Panc1 (cell line): ENCODE results near the gene PATE2. TPM values are rescaled to one million over a fixed set of nuclear protein-coding genes. Genes with fewer than 3 reads are reported as not detected.

Experiments used
- ATAC-seq: fragments of 200-7000 bp; cut with Tn5 transposase; 2 replicates; pipeline ENCODE4 v1.9.1; 2020; ENCODE audit warnings: mild to moderate bottlenecking, moderate library complexity
- BruUV-seq: library from RNA; stranded (reverse); fragments of 400-500 nt; replicated peaks from 2 replicates; lab custom pipeline; 2021; lab: Mats Ljungman, UMichigan
- CTCF ChIA-PET: fragments of 300-600 bp; sonication (Branson Sonifier 250); formaldehyde crosslinking; loops from one replicate; lab custom pipeline; 2022; ENCODE audit warnings: antibody characterized with exemption; lab: Charles Lee
- POLR2A ChIA-PET: fragments of 300-600 bp; sonication (Branson Sonifier 250); formaldehyde crosslinking; loops from one replicate; lab custom pipeline; 2022; ENCODE audit warnings: antibody characterized with exemption; lab: Charles Lee
- DNase-seq: peaks from one replicate; pipeline ENCODE4 v3.0.0-alpha.2; 2010; ENCODE audit warnings: low read depth, low spot score
- H3K27ac ChIP-seq: 2 replicates; pipeline ENCODE4 v1.5.1; 2011; ENCODE audit warnings: mild to moderate bottlenecking, low read length, inconsistent platforms
- H3K27me3 ChIP-seq: fragments of 200-500 bp; sonication (Bioruptor generic); 2 replicates; pipeline ENCODE4 v1.6.0; 2014; ENCODE audit warnings: low read length, inconsistent platforms; ENCODE audit not compliant: control insufficient read depth, insufficient read depth
- H3K36me3 ChIP-seq: fragments of 200-500 bp; sonication (Bioruptor generic); 2 replicates; pipeline ENCODE4 v1.5.1; 2014; ENCODE audit warnings: inconsistent platforms, mild to moderate bottlenecking, low read length, moderate library complexity; ENCODE audit not compliant: control insufficient read depth, insufficient read depth
- H3K4me1 ChIP-seq: 2 replicates; pipeline ENCODE4 v1.5.1; 2011; ENCODE audit warnings: inconsistent platforms, mild to moderate bottlenecking, low read length, moderate library complexity; ENCODE audit not compliant: control insufficient read depth, insufficient read depth
- H3K4me3 ChIP-seq, 2 experiments: 2 replicates each; pipeline ENCODE4 v1.5.1; 2011 to 2012; ENCODE audit warnings: low read depth in 2 of 2, low read length in 2 of 2, mild to moderate bottlenecking in 2 of 2, inconsistent platforms in 1 of 2, moderate library complexity in 1 of 2
- H3K9me3 ChIP-seq: fragments of 200-500 bp; sonication (Bioruptor generic); 2 replicates; pipeline ENCODE4 v1.5.1; 2014; ENCODE audit warnings: low read depth, mild to moderate bottlenecking, inconsistent platforms, low read length, moderate library complexity; ENCODE audit not compliant: control insufficient read depth, insufficient read depth
- CTCF ChIP-seq: fragments of 450-650 bp; IDR thresholded peaks from 2 replicates; pipeline ENCODE4 v1.5.1; 2017; ENCODE audit warnings: mild to moderate bottlenecking
- POLR2AphosphoS5 ChIP-seq: IDR thresholded peaks from 2 replicates; pipeline ENCODE4 v1.6.1; 2012; ENCODE audit warnings: mild to moderate bottlenecking, low read depth, low read length, moderate library complexity
- REST ChIP-seq, 2 experiments: IDR thresholded peaks; 2 replicates each; pipeline ENCODE4 v1.6.1; 2011 to 2012; ENCODE audit warnings: low read depth in 2 of 2, control low read depth in 1 of 2, low read length in 1 of 2, mild to moderate bottlenecking in 1 of 2, moderate library complexity in 1 of 2; ENCODE audit not compliant: insufficient read depth in 1 of 2
- SIN3A ChIP-seq: IDR thresholded peaks from 2 replicates; pipeline ENCODE4 v1.6.1; 2012; ENCODE audit warnings: low read depth, mild to moderate bottlenecking, low read length, moderate library complexity, borderline replicate concordance; ENCODE audit not compliant: insufficient read depth
- TCF7L2 ChIP-seq: IDR thresholded peaks from 2 replicates; pipeline ENCODE4 v1.6.1; 2011; ENCODE audit warnings: mild to moderate bottlenecking, low read depth, low read length, inconsistent platforms
- in situ Hi-C: cut with HindIII; loops from 2 replicates; pipeline ENCODE4 v1.10.0; 2016; ENCODE audit warnings: low sequenced_read_pairs, low pct_unique_long_range_greater_than_20kb
- intact Hi-C: fragments of 100-400 bp; cut with micrococcal nuclease; formaldehyde crosslinking; loops from one replicate; pipeline ENCODE4 v1.10.0; 2022; ENCODE audit not compliant: unreplicated experiment
- total RNA-seq: library from RNA; stranded (reverse); gene quantifications from one replicate; pipeline ENCODE4 v1.2.1, GENCODE V29; 2021; ENCODE audit not compliant: unreplicated experiment

Gene PATE2
- total RNA-seq, 1 experiment from 2014 or later = 0.18 TPM

- in situ Hi-C loops (no loop called here), intact Hi-C loops (no loop called here)
- H3K27me3 ChIP-seq = peaks cover 11% of the 10 kb centered on the region
- TF ChIP-seq REST (IDR thresholded peaks at IDR 0.05; ENCODE audit: insufficient read depth in 1 of 2, low read depth in 2 of 2, low read length in 1 of 2) (no peak), CTCF (no peak), POLR2AphosphoS5 (no peak)
- POLR2A ChIA-PET = interaction anchor here (0.7 kb wide), 1 partner anchor 19 kb away, joined by 3 read pairs; no protein-coding TSS in a partner anchor
- no peak within 1 kb of the TSS for H3K4me3 ChIP-seq
- DNase-seq (no peak), ATAC-seq (no peak)
- no TSS peak for BruUV-seq
- H3K4me1 ChIP-seq = no peaks in the 10 kb centered on the region
- no peaks in the 10 kb centered on the region for H3K9me3 ChIP-seq
- CTCF ChIA-PET = no interaction called here
- no peaks in the 10 kb centered on the region for H3K36me3 ChIP-seq
- H3K27ac ChIP-seq = no peak within 1 kb of the TSS
These were observed 32.6 kb downstream of the PATE2 start, which contains the start of gene PATE1 for GRCh38 chr11:125745979-125746378. Gene PATE1 (plus strand): TSS chr11:125746279. CDS start chr11:125746305, 26 bp downstream.

- in situ Hi-C loops = no loop called here
- no peaks in the 10 kb centered on the region for H3K4me1 ChIP-seq
- H3K36me3 ChIP-seq = no peaks in the 10 kb centered on the region
- no TSS peak for BruUV-seq
- POLR2A ChIA-PET = no interaction called here
- CTCF ChIA-PET = no interaction called here
- no peaks in the 10 kb centered on the region for H3K9me3 ChIP-seq
- intact Hi-C loops = no loop called here
- peaks cover 8% of the 10 kb centered on the region for H3K27me3 ChIP-seq
- TF ChIP-seq POLR2AphosphoS5 = no peak
- TF ChIP-seq TCF7L2 = no peak
- TF ChIP-seq REST (IDR thresholded peaks at IDR 0.05; ENCODE audit: insufficient read depth in 1 of 2, low read depth in 2 of 2, low read length in 1 of 2) = no peak
- no peak for TF ChIP-seq SIN3A
- no peak for TF ChIP-seq CTCF
- DNase-seq = no peak
- H3K4me3 ChIP-seq = no peak overlapping the region
- no peak for ATAC-seq
- H3K27ac ChIP-seq = no peak overlapping the region
These were observed 34.9 kb downstream of the PATE2 start for GRCh38 chr11:125743681-125744080.
